Neural cell (in vitro differentiated cells): ENCODE data around the gene ACTRT2.

Source experiments
- EP300 ChIP-seq: fragments of 450-650 bp; conservative IDR thresholded peaks from 2 replicates; pipeline ENCODE4 v1.6.1; 2014; ENCODE audit warnings: antibody characterized with exemption, mild to moderate bottlenecking, moderate library complexity; ENCODE audit not compliant: poor library complexity, severe bottlenecking
- TF ChIP-seq, protein P1 (sequence below): fragments of 450-650 bp; IDR thresholded peaks from 2 replicates; pipeline ENCODE4 v1.5.1; 2014; ENCODE audit warnings: antibody characterized with exemption, mild to moderate bottlenecking, moderate library complexity; ENCODE audit not compliant: poor library complexity, severe bottlenecking

DNA sequence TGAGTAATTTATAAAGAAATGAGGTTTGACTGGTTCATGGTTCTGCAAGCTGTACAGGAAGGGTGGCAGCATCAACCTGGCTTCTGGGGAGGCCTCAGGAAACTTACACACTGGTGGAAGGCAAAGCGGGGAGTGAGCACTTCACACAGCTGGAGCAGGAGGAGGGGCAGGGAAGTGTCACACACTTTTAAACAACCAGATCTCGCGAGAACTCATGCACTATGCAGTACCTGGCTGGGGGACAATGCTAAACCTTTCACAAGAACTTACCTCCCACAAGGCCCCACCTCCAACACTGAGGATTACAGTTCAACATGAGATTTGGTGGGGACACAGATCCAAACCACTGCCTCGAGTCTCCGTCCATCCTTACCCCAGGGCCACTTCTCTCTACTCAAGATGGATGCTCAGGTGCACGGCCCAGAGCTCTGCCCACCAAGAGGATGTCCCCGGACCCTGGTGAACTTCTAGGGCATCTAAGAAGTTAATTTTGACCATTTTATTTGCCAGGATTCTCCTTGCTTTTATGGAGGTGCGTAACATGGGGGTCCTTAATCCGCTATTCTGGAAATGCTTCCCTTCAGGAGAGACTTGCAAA, 22.7 kb upstream of the ACTRT2 start:
- TF ChIP-seq, protein P1, sequence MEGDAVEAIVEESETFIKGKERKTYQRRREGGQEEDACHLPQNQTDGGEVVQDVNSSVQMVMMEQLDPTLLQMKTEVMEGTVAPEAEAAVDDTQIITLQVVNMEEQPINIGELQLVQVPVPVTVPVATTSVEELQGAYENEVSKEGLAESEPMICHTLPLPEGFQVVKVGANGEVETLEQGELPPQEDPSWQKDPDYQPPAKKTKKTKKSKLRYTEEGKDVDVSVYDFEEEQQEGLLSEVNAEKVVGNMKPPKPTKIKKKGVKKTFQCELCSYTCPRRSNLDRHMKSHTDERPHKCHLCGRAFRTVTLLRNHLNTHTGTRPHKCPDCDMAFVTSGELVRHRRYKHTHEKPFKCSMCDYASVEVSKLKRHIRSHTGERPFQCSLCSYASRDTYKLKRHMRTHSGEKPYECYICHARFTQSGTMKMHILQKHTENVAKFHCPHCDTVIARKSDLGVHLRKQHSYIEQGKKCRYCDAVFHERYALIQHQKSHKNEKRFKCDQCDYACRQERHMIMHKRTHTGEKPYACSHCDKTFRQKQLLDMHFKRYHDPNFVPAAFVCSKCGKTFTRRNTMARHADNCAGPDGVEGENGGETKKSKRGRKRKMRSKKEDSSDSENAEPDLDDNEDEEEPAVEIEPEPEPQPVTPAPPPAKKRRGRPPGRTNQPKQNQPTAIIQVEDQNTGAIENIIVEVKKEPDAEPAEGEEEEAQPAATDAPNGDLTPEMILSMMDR, result no peak
- no peak for TF ChIP-seq EP300
